GM18873 (cell line): ENCODE data around the gene MRAS.
"Not testable (repeated sequence)": the region's sequence is repeated elsewhere in the genome, so short reads cannot be mapped to it uniquely, and the experiment has no call there.

ENCODE experiments used
- ATAC-seq: cut with Tn5 transposase; IDR thresholded peaks from one replicate; pipeline ENCODE4 v1.9.1; 2021; ENCODE audit warnings: mild to moderate bottlenecking, moderate library complexity, moderate number of reproducible peaks; ENCODE audit not compliant: unreplicated experiment, low FRiP score

MRAS gene

GRCh38 chr3:138440596-138440995, 92.2 kb downstream of the MRAS start:
- no peak for ATAC-seq

GRCh38 chr3:138441256-138441655, 92.9 kb downstream of the MRAS start:
- ATAC-seq, result no peak

GRCh38 chr3:138441742-138442141, 93.4 kb downstream of the MRAS start:
- no peak for ATAC-seq

- no peak for ATAC-seq
Measured at GRCh38 chr3:138442433-138442832, 94.1 kb downstream of the MRAS start.

GRCh38 chr3:138443091-138443490, 94.7 kb downstream of the MRAS start:
- ATAC-seq, result no peak

- no peak for ATAC-seq
Measured at GRCh38 chr3:138443521-138444503, 95.4 kb downstream of the MRAS start.

- ATAC-seq, result no peak
Measured at GRCh38 chr3:138445236-138445635, 96.9 kb downstream of the MRAS start.

- no peak for ATAC-seq
Measured at GRCh38 chr3:138445654-138446053, 97.3 kb downstream of the MRAS start.

- ATAC-seq, result no peak
Measured at GRCh38 chr3:138448631-138449030, 100.3 kb downstream of the MRAS start.

- ATAC-seq, result no peak
Measured at GRCh38 chr3:138449490-138449889, 101.1 kb downstream of the MRAS start.

- ATAC-seq, result no peak
Measured at GRCh38 chr3:138450181-138450580, 101.8 kb downstream of the MRAS start.

GRCh38 chr3:138450704-138451424, 102.5 kb downstream of the MRAS start:
- no peak for ATAC-seq

GRCh38 chr3:138451595-138452162, 103.3 kb downstream of the MRAS start:
- ATAC-seq, result no peak

- ATAC-seq, result no peak
Measured at GRCh38 chr3:138452436-138452835, 104.1 kb downstream of the MRAS start.

- ATAC-seq, result not testable (repeated sequence)
Measured at GRCh38 chr3:138453940-138454339, 105.6 kb downstream of the MRAS start.
